Subcutaneous adipose tissue (tissue), 4 donors: ENCODE measurements around the gene TGFBR1. TPM values are rescaled to one million over a fixed set of nuclear protein-coding genes. Genes with fewer than 3 reads are reported as not detected.

ENCODE experiments used
- total RNA-seq, 4 donors: library from RNA; depleted of rRNA; stranded (reverse); fragments of >200 nt; gene quantifications; one replicate each; pipeline ENCODE4 v1.1.0, GENCODE V29; 2016
- TF ChIP-seq, protein P1 (sequence below): fragments of 450-650 bp; IDR thresholded peaks from one replicate; pipeline ENCODE4 v1.5.1; 2016; ENCODE audit warnings: low read depth, mild to moderate bottlenecking, control low read depth, antibody characterized with exemption, moderate library complexity

TGFBR1 gene
- total RNA-seq, 4 donors from 2014 or later: 32.0 to 50.7 (median 36.7) TPM

DNA sequence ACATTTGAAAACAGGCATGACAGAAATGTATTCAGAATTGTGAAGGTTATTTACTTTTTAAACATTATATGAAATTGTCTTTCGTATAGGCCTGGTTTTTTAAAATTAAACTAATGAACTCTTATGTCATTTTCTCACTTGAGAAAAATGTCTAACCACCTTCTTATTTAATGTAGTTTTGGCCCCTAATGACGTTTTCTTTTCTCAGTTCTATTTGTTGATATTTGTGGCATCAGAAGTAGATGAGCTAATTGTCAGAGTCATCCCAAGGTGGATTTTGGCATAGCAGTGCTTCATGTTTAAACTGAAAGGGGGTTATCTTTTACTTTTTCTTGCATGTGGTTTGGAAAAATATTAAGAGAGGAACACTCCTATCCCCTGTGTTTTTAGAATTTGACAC is 28.2 kb downstream of the TGFBR1 start:
- TF ChIP-seq, protein P1, sequence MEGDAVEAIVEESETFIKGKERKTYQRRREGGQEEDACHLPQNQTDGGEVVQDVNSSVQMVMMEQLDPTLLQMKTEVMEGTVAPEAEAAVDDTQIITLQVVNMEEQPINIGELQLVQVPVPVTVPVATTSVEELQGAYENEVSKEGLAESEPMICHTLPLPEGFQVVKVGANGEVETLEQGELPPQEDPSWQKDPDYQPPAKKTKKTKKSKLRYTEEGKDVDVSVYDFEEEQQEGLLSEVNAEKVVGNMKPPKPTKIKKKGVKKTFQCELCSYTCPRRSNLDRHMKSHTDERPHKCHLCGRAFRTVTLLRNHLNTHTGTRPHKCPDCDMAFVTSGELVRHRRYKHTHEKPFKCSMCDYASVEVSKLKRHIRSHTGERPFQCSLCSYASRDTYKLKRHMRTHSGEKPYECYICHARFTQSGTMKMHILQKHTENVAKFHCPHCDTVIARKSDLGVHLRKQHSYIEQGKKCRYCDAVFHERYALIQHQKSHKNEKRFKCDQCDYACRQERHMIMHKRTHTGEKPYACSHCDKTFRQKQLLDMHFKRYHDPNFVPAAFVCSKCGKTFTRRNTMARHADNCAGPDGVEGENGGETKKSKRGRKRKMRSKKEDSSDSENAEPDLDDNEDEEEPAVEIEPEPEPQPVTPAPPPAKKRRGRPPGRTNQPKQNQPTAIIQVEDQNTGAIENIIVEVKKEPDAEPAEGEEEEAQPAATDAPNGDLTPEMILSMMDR: no peak

DNA sequence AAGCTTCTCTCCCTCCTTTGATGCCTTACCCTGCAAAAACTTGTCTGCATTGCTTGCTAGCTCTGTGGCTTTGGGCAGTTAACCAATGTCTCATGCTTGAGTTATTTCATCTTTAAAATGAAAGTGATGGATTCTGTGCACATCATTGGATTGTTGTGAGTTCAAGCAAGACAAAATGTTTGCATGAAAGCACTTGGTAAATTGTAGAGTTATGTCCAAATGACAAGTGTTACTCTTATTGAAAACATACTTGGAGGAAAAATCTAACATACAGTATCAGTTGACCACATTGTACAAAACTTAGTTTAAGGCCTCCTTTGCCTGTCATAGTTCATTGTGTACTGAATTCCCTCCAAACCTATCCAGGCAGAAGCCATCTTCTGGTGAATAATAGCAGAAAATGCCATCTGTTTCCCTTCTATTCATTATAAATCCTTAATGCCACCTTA is 30.0 kb downstream of the TGFBR1 start:
- TF ChIP-seq, protein P1: no peak

DNA sequence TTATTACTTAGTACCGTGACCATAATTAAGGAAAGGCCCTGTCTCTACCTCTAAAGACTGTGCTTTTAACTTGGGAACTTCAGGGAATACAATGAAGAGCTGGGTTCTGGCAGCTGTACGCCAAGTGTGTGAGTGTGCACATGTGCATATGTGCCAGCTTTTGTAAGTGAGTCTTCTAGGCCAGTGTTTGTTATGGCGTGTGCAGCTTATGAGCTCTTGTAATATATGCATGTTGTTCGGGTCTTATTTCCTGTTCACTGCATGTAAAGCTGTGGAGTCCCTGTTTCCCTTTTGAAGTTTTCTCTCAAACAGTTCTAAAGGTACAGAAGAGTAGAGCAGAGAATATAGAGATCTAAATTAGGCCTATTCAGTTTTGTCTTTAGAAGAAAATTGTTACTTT is 30.5 kb downstream of the TGFBR1 start:
- TF ChIP-seq, protein P1: no peak

DNA sequence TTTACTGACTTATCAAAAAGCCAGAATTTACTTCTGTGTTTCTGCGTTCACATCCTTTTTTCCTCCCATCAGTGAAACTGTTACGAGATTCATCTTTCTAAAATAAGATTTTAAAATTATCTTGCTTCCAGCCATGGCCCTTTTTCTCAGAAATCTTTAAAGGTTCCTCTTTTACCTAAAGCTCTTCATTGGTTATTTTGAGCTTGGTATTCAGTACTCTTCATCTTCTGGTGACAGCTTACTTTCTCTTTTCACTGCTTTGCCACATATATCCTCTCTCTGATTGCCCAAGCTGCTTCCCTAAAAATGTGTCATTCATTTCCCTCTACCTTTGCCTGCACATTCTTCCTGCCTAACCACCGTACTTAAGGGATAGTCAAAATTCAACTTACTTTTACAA is 32.3 kb downstream of the TGFBR1 start:
- TF ChIP-seq, protein P1: no peak

DNA sequence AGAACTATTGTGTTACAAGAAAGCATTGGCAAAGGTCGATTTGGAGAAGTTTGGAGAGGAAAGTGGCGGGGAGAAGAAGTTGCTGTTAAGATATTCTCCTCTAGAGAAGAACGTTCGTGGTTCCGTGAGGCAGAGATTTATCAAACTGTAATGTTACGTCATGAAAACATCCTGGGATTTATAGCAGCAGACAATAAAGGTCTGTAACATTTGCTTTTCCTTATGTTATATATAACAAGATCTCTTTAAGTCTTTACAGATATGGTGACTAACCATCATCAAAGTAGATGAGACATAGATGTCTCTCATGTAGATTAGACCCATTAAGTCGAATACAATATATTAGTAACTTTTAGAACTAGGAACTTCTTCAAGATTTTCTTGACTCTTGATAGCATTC is 33.0 kb downstream of the TGFBR1 start:
- TF ChIP-seq, protein P1: no peak

DNA sequence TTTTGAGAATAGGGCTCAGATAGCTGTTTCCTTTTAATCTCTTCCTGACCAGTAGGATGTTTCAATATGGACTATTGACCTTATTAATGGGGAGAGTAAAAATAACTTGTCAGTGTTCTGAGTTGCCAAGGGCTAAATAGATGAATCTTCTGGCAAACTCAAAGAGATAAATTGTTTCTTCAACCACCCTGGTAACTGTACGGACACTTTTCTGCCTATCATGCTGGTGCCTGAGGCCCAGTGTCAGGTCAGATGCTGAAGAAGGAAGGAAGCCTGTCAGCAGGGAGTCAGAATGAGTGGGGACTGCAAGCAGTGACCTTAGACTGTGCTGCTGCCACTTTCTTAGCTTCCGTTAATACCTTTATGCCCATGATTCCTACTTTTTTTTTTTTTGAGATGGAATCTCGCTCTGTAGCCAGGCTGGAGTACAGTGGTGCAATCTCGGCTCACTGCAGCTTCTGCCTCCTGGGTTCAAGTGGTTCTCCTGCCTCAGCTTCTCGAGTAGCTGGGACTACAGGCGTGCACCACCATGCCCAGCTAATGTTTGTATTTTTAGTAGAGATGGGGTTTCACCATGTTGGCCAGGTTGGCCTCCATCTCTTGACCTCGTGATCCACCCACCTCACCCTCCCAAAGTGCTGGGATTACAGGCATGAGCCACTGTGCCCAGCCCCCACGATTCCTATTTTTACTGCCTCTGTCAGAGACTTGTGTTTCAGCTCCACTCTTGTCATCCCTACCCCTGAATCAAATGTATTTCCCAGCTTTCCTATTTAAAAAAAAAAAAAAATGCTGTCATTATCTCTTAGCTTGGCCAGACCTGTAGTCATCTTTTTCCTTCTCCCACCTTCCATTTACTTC is 33.7 kb downstream of the TGFBR1 start:
- TF ChIP-seq, protein P1: no peak

DNA sequence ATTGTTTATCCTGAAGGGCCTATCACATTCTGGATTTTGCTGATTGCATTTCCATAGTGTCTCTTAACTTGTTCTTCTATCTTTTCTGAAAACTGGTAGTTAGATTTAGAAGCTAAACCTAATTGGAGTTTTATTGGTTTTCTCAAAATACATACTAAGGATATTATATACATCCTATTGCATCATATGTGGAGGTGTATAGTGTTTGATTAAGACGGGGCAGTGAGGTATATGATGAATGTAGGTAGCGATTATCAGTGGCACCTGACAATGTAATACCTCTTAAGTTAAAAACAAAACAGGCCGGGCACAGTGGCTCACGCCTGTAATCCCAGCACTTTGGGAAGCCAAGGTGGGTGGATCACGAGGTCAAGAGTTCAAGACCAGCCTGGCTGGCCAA is 35.0 kb downstream of the TGFBR1 start:
- TF ChIP-seq, protein P1: no peak
